HK-2 (cell line): ENCODE data around the gene NDUFS2.
A peak's percentile ranks its signal among the peaks of the same experiment; 100 is the strongest.

Experiments
- DNase-seq: peaks from one replicate; pipeline ENCODE4 v3.0.0-alpha.2; 2018; ENCODE audit not compliant: unreplicated experiment

NDUFS2 gene

DNA sequence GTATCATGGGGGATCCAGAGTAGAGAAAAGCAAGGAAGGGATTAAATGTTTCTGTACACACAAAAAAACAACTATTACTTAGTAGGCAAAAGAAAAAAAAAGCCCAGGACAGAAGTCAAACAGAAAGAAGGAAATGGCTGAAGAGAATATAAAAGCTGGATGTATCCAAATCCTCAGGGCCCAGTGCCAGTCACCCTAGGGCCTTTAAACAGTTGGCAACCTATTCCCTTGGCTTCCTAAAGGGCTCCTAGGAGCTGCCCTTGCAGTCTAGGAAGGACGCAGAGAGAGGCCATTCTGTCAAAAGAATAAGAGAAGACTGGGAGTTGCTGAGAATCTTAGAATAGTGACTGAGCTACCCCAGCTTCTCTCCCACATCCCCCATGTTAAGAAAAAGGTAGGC is 29.8 kb upstream of the NDUFS2 start:
- DNase-seq = no peak

DNA sequence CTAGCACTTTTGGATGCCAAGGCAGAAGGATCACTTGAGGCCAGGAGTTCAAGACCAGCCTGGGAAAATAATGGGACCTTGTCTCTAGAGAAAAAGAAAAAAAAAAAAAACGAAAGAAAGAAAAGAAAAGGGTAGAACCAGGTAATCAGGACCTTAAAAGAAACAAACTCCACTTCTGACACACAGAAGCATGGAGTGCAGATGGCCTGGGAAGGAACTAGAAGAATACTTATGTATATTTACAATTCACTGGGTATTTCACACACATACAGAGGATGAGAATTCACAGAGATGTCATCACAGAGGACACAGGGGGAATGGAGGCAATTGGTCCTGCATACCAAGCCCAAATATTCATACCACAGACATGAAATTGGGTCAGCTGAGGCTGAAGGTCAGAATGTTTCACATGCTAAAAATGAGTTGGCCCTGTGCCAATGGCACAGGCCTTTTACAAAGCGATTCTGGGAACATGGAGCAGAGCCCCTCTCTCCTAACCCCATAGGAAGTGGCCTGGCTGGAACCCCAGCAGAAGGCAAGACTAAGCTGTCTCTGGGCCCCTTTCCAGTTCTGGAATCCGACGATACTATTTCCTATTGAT is 29.3 kb upstream of the NDUFS2 start:
- no peak for DNase-seq

DNA sequence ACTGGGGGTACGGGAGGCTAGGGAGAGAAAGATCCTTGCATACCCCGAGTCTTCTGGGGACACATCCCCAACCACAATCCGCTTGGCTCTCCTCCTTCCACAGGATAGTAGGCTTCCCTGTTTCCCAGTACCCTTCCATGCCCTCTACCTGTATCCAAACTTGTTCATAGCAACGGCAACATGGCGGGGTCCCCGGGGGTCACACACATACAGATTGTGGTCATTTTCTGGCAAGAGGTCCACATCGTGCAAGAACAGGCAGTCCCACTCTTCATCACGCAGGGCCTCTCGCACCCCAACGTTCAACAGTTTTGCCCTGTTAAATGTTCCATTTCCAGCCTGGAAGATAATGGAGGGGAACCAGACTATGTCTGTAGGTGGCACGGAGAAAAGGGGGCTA is 28.5 kb upstream of the NDUFS2 start:
- no peak for DNase-seq

DNA sequence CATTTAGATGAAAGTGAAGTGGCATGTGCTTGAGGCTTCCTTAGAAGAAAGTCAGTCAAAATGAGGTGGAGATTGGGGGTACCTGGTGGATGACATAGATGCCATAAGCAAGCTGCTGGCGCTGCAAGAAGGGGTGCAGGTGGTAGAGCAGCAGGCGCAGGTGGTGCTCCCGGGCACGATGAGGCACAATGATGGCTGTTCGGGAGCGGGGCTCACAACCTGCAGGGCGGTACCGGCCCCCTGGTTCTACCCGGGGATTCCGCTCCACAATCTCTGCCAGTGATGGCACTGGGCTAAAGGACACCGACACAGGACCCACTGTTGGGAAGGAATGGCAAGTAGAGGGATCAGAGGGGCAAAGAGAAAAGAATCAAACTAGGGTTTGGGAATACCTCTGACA is 27.3 kb upstream of the NDUFS2 start:
- no peak for DNase-seq

DNA sequence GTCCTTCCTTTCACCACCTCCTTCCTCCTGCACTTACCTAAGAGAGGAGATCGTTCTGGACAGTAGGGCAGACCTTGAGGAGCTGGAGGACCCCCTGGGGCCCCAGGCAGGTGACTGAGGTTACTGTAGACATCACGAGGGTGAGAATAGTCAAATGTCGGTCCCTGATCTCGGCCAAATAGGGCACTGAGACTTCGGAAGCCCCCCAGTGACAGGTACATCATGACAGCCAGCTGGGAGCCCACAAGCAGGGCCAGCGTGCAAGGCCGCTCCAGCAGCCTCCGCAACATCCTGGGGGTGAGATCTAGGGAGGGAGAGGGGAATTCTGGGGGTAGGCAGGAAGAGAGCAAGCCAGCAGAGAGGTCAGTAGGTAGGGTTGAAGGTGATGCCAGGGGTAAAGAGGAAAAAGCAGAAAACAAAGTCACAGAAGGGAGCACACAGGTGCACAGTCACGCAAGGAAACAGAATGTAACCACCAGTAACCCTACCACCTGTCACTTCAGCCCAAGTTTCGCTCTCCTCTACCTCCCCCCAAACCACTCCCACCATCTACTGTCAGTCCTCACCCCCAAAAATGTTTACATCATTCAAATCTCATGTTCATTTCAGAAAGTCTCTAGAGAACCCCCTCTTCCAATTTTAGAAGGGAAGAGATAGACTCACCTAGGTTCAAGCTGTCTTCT is 26.3 kb upstream of the NDUFS2 start:
- no peak for DNase-seq

DNA sequence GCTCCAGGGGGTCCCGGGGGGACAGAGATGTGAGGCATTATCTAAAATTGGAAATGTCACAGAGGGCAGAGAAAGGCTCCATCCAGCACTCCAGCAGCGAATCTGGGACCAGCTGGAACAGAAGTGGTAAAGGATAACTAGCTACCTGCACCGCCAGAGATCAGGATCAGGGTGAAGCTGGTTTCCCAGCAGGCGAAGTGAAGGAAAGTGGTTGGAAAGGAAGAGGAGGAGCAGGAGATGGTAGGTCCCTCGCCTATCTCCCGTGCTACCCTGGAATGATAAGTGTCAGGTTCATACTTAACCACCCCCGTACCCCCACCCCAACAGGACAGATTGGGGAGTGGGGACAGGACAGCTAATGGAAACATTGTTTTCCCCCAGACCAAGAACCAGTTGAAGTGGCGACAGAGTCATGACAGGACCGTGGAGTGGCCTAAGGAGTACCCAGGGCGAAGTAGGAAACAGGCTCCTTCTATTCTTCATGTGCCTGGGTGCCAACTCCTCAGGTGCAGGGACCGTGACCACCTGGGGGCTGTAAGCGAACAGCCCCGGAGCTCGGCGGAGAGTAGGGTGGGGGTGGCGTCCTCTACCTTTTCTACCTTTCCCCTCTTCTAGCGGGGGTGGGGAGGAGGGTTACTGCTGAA is 25.6 kb upstream of the NDUFS2 start:
- DNase-seq = no peak

DNA sequence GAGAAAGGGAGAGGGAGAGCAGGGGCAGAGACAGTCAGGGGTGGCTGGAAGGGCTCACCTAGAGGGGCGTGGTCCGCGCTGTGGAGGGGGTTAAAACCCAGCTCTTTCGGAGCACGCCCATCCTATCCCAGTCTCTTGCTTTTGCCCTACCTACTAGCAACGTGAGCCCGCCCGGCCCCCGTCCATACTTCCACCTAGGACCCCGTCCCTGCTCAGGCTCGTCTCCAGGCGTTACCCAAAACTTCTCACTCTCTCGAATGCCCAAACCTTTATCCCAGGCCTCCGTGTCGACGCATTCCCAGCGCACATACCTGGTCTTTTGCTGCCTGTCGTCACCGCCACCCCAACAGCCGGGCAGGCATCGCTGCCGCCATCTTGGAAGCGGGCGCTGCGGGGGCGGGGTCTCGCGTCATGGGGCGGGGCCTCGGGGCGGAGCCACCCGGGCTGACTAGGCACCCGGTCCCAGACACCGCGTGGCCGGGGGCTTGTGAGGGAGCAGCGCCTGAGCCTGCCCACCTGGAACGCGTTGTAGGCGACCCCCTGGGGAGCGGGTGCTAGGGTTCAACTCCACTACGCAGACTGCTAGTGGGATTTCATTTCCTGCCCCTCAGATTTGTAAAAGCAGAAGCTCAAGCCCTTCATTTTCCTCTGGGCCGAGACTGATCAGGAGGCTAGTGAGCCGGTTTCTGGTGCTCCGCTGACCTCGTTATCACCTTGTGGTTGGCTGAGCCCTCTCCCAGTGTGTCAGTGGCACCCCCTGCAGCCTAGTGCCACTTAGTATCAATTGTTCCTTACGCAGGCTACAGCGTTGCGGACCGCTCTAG is 24.8 kb upstream of the NDUFS2 start, which contains the start of gene B4GALT3:
B4GALT3 (minus strand) TSS at position 396 of the 824 bp plus-strand sequence. CDS start 1,447 bp downstream, outside the sequence.
- peak; percentile 91 for DNase-seq

DNA sequence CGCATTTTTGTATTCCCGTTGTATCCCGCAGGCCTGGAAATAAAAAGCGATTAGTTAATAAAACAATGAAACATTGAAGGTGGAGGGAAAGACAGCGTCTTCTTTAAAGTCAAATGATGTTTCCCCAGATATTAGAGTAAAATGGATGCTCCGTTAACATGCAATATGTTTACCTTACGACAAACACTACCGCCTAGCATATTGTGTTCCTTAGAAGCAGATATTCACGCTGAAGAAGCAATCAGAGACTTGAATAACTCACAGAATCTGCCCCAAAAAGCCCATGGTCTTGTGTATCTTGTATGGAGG is 24.3 kb upstream of the NDUFS2 start:
- no peak for DNase-seq

DNA sequence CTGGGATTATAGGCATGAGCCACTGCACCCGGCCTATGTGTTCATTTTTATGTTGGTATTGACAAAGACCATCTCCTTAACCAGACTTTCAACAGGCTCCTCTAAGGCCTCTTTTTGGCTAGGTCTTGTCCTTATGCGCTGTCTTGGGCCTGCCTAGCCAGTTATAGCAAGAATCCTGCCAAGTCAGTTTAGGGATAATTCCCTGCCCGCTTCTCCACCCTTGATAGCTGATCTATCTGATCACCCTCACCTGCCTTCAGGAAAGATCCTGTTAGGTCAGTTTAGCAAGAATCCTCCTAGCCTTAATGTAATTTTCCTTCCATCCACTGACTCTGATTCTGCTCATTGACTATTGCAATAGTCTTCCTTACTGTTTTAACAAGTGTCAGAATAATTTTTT is 22.5 kb upstream of the NDUFS2 start:
- no peak for DNase-seq

DNA sequence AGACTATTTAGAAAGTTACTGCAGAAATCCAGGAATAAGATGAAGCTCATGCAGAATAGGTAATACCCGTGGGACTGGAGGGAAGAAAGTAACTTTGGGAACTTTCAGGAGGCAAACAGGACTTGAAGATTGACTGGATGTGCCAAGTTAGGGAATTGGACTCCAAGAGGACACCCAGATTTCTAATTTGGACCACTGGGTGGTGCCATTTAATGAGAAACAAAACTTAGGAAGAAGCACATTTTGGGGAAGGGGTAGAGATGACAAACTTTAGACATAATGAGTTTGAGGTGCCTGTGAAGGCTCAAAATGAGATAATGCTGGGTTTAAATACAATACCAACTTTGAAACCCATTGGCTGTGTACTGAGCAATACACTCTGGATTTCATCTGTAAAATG is 21.5 kb upstream of the NDUFS2 start:
- DNase-seq = no peak

DNA sequence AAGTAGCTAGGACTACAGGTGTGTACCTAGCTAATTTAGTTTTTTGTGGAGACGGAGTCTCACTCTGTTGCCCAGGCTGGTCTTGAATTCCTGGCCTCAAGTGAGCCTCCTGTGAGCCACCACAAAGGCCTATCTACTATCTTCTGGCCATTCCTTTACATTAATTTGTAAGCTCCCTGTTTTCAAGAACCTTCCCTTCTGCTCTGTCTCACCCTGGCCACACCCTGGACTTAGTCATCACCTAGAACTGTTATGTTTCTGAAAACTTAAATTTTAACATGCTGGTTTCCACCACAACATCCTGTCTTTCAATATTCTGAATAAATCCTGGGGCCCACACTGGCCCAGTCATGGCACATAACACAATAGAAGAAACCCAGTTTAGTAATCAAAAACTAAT is 20.0 kb upstream of the NDUFS2 start:
- no peak for DNase-seq

DNA sequence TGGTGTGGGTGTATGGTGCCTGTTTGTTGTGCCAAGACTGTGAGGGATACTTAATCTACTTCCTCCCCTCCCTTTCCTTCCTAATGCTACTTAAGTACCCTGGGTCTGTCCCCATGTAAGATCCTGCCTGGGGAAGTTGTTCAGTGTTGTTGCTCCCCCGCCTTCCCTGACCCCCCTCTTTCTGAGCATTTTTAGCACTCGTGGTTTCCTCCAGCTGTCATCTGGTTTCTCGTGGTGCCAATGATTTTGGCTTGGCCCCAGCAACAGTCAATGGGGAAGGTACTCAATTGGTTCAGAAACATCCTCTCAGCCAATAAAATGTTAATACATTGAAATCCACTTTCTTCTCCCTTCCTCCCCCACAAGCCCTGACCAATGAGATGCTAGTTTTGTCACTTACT is 16.9 kb upstream of the NDUFS2 start:
- no peak for DNase-seq

DNA sequence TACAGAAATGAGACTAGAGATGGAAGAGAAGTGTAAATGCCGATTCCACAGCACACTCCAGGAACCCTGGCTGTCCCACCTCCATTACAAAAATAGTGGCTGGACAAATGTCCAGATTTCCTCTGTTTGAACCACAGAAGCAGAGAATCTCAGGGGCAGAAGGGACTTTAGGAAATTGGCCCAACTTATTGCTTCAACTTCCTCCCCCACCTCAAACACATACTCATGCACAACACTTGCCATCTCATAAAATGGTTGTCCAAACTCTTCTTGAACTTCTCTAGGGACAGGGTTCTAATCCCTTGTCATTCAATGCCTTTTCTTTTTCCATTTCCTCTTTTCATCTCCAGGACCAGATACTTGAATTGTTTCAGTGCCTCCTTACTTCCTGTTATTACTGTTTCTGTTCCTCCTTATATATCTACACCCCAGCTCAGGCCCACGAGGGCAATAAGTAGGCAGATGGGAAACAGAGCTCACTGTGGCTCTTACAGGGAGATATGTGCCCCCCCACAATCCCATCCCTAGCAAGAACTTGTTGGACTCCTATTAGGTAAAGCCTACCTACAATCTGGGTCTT is 16.3 kb upstream of the NDUFS2 start:
- DNase-seq = no peak

DNA sequence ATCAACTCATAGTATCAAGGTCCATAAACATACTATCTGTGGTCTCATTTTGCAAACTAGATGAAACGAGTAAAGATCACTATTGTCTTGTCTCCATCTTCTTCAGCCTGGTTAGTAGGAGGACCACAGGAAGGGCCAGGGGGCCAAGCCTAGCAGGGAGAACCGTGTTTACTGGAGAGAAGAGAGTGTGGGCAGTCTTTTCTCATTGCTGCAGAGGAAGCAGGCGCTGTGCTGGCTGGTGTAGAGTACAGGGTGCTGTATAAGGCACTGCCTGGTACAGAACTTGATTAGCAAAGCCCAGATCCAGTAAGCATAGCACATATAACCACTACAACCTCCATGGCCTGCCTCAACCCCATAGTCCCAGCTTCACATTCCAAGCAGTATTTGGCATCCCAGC is 14.9 kb upstream of the NDUFS2 start:
- no peak for DNase-seq

DNA sequence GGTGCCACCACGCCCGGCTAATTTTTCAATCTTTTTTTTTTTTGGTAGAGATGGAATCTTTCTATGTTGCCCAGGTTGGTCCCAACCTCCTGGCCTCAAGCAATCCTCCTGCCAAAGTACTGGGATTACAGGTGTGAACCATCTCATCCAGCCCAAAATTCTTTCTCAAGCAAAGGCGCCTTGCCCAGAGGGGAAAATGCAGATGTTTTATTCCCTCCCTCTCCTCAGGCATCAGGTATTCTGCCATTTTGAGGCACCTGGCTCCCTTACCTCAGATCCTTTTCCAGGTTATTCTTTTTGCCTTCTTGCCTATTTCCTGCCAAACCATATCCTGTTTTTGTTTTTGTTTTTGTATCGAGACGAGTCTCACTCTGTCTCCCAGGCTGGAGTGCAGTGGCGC is 13.8 kb upstream of the NDUFS2 start:
- no peak for DNase-seq

DNA sequence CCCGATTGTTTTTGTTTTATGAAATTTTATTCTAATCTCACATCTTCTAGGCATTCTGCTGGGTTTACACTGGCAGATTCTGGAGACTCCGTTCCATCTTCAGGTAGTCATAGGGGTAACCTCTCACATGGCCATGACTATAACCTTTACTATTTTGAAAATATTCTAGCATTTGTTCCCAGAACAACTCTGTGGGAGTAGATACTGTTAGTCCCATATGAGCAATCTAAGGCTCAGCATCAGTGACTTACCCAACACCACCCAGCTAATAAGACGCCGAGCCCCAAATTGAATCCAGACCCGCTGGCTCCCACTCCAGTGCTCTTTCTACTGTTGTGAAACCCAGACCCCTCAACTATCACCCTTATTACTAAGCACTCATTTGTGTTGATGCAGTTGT is 13.1 kb upstream of the NDUFS2 start:
- no peak for DNase-seq

DNA sequence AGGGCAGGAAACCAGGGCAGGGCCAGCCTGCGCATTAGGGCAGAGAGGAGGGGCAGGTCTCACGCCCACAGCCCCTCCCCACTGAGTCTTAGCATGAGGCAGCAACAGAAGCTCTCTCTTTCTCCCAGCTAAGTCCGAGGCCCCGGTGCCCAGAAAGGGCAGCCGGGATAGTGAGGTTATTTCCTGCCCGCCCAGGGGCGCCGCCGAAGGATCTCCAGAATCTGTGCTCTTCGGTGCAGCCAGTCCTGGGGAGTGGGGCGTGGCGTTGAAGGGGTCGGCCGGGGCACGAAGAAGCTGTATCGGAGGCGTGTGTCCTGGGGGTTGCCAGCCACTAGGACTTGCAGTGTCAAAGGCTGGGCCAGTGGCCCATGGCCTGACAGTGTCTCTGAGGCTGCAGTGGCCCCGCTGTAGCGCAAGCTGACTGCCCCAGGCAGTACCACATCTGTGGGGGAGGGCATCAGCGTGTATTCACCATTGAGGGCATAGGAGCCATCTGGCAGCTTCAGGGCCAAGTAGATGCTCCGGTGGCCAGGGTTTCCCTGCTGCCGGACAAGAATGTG is 11.1 kb upstream of the NDUFS2 start:
- DNase-seq = no peak

DNA sequence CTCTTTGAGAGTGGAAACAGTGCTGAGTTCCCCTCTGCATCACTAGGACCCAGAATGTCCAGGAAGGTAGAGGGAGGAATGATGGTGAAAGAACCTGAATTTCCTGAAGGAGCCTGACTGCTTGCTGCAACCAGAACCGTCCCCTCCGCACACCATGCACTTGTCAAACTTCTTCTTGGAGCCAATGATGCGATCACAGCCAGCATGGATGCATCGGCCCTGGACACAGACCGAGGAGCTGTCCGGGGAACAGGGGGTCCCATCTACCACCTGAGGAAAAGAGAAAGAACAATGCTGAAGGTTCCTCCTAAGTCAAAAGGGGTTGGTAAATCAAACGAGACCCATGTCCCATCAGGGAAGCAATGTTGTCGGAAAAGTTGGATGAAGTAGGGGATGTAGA is 10.2 kb upstream of the NDUFS2 start:
- DNase-seq = no peak

DNA sequence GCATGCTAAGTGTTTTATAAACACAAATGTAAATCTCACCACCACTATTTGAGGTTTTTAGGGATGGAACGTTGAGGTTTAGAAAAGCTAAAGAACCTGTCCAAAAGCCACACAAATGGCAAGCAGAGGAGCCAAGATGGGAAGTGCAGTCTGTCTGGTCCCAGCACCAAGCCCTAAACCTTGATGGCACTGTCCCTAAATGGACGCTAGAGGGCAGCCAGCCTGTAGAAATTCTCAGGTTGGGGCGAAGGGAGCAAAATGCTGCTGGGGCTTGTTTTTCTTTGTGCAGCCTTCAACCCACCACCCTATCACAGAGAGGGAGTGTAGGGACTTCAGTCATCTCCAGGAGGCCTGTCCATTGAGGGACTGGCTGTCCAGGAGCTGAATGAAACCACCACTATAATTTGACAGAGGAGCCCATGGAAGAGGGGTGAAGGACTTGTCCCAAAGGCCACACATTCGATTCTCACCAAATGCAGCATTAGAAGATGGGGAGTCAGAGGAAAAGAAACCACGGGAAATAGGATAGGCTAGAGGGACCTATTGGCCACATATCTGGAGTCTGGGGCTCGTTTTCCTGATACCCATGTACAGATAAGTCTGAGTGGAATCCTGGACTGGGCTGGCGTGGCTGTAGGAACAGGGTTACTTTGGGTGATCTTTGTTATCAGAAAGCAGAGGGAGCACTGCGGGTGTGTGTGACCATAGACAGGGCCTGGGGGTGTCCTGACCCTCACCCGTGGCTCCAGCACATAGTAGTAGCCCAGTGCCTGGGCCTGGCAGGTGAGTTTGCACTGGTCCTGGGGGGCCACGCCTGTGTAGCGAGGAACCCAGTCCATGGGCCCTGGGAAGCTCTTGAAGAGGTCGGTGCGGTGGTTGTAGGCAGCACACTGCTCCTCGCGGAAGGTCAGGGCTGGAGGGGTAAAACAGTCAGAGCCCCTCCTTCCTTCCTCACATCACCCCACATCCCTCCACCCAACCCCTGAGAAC is 9.4 kb upstream of the NDUFS2 start:
- peak; percentile 57 for DNase-seq

DNA sequence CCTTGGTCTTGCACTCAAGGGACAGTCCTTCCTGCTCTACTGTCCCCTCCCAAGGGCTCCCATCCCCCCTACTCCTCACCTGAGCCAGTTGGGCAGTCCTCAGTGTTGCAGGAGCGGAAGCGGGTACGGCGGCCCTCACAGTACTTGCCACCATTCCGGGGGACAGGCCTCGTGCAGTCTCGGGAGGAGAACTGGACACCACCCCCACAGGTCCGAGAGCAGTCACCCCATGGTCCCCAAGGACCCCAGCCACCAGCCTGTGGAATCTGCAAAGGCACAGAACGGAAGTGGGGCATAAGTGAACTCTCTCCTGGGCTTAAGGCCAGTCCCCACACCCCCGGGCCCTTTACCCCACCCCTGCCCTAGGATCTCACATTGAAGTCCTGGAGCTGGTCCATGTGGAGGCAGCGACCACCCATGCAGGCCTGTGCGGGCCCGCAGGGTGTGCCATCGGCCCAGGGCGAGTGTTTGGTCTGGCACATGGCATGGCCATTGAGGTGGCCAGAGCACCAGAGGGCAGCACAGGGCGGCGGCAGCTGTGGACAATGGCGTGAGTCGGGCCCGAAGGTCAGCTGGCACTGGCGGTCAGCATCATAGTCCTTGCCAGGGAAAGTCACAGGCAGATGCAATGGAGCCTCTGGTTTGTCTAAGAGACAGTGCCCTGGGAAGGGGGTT is 8.5 kb upstream of the NDUFS2 start:
- no peak for DNase-seq
